Heart right ventricle (tissue), 16 donors: ENCODE data around the gene NGEF. TPM values are rescaled to one million over a fixed set of nuclear protein-coding genes. Genes with fewer than 3 reads are reported as not detected.

Experiments
- ATAC-seq, 8 donors: fragments of 200-7000 bp; cut with Tn5 transposase; one replicate each; pipeline ENCODE4 v1.9.1; 2020; ENCODE audit warnings: mild to moderate bottlenecking in 8 of 8, moderate library complexity in 8 of 8, moderate number of reproducible peaks in 1 of 8
- DNase-seq, 2 donors: peaks; one replicate each; pipeline ENCODE4 v3.0.0-alpha.2; 2020
- H3K27ac ChIP-seq, 10 donors: fragments of 200-600 bp; sonication (generic) in 2 of 10; one replicate each; pipeline versions ENCODE4 v1.5.0 to v1.8.0; 2020 to 2022; ENCODE audit warnings: mild to moderate bottlenecking in 3 of 10
- H3K27me3 ChIP-seq, 7 donors: fragments of 200-600 bp; one replicate each; pipeline ENCODE4 v1.8.0; 2021 to 2022; ENCODE audit warnings: mild to moderate bottlenecking in 2 of 7
- H3K36me3 ChIP-seq, 9 donors: fragments of 200-600 bp; sonication (generic) in 1 of 9; one replicate each; pipeline versions ENCODE4 v1.5.0 to v1.8.0; 2020 to 2022; ENCODE audit warnings: mild to moderate bottlenecking in 2 of 9
- H3K4me1 ChIP-seq, 9 donors: fragments of 200-600 bp; sonication (generic) in 1 of 9; one replicate each; pipeline versions ENCODE4 v1.5.0 to v1.8.0; 2020 to 2022; ENCODE audit warnings: mild to moderate bottlenecking in 4 of 9
- H3K4me3 ChIP-seq, 10 donors: fragments of 200-600 bp; sonication (generic) in 2 of 10; one replicate each; pipeline versions ENCODE4 v1.5.0 to v1.8.0; 2020 to 2022; ENCODE audit warnings: mild to moderate bottlenecking in 7 of 10, moderate library complexity in 2 of 10
- H3K9me3 ChIP-seq, 11 donors: fragments of 200-600 bp in 10 of 11; sonication (generic) in 2 of 11; one replicate each; pipeline versions ENCODE4 v1.5.0 to v1.8.0; 2013 to 2022; ENCODE audit warnings: mild to moderate bottlenecking in 2 of 11, control low read depth in 1 of 11, moderate library complexity in 1 of 11
- CTCF ChIP-seq, 9 donors: fragments of 200-600 bp; sonication (generic) in 2 of 9; IDR thresholded peaks; one replicate each; pipeline versions ENCODE4 v1.5.0 to v1.8.0; 2021 to 2022; ENCODE audit warnings: antibody characterized with exemption in 9 of 9, mild to moderate bottlenecking in 5 of 9, moderate library complexity in 1 of 9
- WGBS, 2 donors: extraction: QIAGEN DNeasy Blood & Tissue Kit; methylation state at CpG; one replicate each; pipeline ENCODE4 v1.1.7; 2013; ENCODE audit warnings: inconsistent platforms in 1 of 2; 5-methylcytosine and 5-hydroxymethylcytosine counted together
- intact Hi-C, 10 donors: fragments of 100-400 bp; cut with DNase I; formaldehyde crosslinking; loops; one replicate each; pipeline versions ENCODE4 v1.11.1 to v1.14.2; 2022
- polyA plus RNA-seq, 2 donors: library from polyadenylated mRNA; stranded (reverse); fragments of 200-250 nt; gene quantifications; one replicate each; pipeline ENCODE4 v1.2.3, GENCODE V29; 2013
- total RNA-seq, 10 donors: library from RNA; stranded (reverse); fragmentation: NEBNext Ultra II Directional in 3 of 10; extraction: Animal tissue kit (Norgen Biotek cat#: 25700) in 3 of 10; gene quantifications; one replicate each; pipeline versions ENCODE4 v1.2.1 to v1.2.4, GENCODE V29; 2021 to 2023
- donor health status: Arrhythmogenic right ventricular cardiomyopathy.
- donor health status: ischemic (EF 13 %, LVEDD 7.1; RV severe dilation, severe dysfunction).
- donor health status: healthy with polysubstance abuse.
- donor health status: DM: no; HTN: yes; CAD: no.
- donor health status: DM: no; HTN: no; CAD: no.
- donor health status: ischemic (EF 25% LVEDD 6.9; RV normal size, moderate dysfunction).
- donor health status: ischemic (EF 25% LVEDD 5.7; RV mildly dilated, moderate dysfunction).
- donor health status: healthy.
- donor health status: DM: yes; HTN: yes; CAD: no.
- donor health status: Ischemic cardiomyopathy.
- donor health status: ischemic (EF 35%, LVEDD 5.7; RV mildly dilated, moderate dysfunction).
- donor health status: nonischemic (EF 11% LVEDD 7.7; RV severe dilation, severe dysfunction).
- donor health status: DM: yes; HTN: yes; CAD: no.
- donor health status: PGD.
- donor health status: ischemic (EF 29% LVEDD 5.4; RV normal size, mild dysfunction).
- donor health status: nonischemic (EF 23%, LVEDD 6.1; RV moderate dilation, normal function).

The NGEF gene
- total and polyA plus RNA-seq, 12 donors, result 0.27 to 0.75 (median 0.54) TPM; not detected in 3

GRCh38 chr2:232940724-232941123 lies 72.3 kb downstream of the NGEF start:
- Histone ChIP-seq H3K27ac (no peak overlapping the region), H3K36me3 (no peaks in the 10 kb centered on the region), H3K4me3 (no peak overlapping the region), H3K27me3 (peaks cover 0 to 20% (median 7%) of the 10 kb centered on the region in 7 donors), H3K4me1 (no peaks in the 10 kb centered on the region), H3K9me3 (peaks cover 0 to 14% (median 0%) of the 10 kb centered on the region in 11 donors)
- no peak for TF ChIP-seq CTCF (IDR thresholded peaks at IDR 0.05)
- DNase-seq (no peak), ATAC-seq (no peak)
- intact Hi-C loops, result no loop called here
- WGBS, 2 donors, result 93 to 94% methylated on average over 5 of the region's 5 CpGs

- Histone ChIP-seq H3K9me3 (peaks cover 0 to 14% (median 0%) of the 10 kb centered on the region in 11 donors), H3K27me3 (peaks cover 0 to 28% (median 23%) of the 10 kb centered on the region in 7 donors), H3K4me3 (no peak overlapping the region), H3K27ac (no peak overlapping the region), H3K4me1 (no peaks in the 10 kb centered on the region), H3K36me3 (no peaks in the 10 kb centered on the region)
- TF ChIP-seq CTCF (IDR thresholded peaks at IDR 0.05), result no peak
- 45 to 47% methylated on average over 5 of the region's 5 CpGs for WGBS, 2 donors
- intact Hi-C loops, result no loop called here
- DNase-seq (no peak), ATAC-seq (no peak)
Observed at GRCh38 chr2:232937278-232937906, 75.7 kb downstream of the NGEF start.

- intact Hi-C loops, result no loop called here
- 52 to 61% methylated on average over 4 of the region's 4 CpGs for WGBS, 2 donors
- no peak overlapping the region for H3K27ac ChIP-seq
- TF ChIP-seq CTCF (IDR thresholded peaks at IDR 0.05), result no peak
- H3K36me3 ChIP-seq, result no peaks in the 10 kb centered on the region
- peaks cover 22 to 67% (median 60%) of the 10 kb centered on the region in 7 donors for H3K27me3 ChIP-seq
- no peak for ATAC-seq
- peaks cover 0 to 17% (median 14%) of the 10 kb centered on the region in 9 donors for H3K4me1 ChIP-seq
- DNase-seq, result no peak
- H3K4me3 ChIP-seq, result no peak overlapping the region
- H3K9me3 ChIP-seq, result no peaks in the 10 kb centered on the region
Observed at GRCh38 chr2:232931636-232932035, 81.4 kb downstream of the NGEF start.

GRCh38 chr2:232930059-232930400 lies 83.0 kb downstream of the NGEF start:
- H3K27me3 ChIP-seq, result peaks cover 23 to 83% (median 71%) of the 10 kb centered on the region in 7 donors
- no peak for ATAC-seq
- no peak for DNase-seq
- intact Hi-C loops, result no loop called here
- no peak for TF ChIP-seq CTCF (IDR thresholded peaks at IDR 0.05)
- no peak overlapping the region for H3K27ac ChIP-seq
- H3K4me3 ChIP-seq, result no peak overlapping the region
- whole genome bisulfite sequencing, 2 donors, result 84% methylated on average over 8 of the region's 8 CpGs
- H3K36me3 ChIP-seq, result no peaks in the 10 kb centered on the region
- H3K9me3 ChIP-seq, result no peaks in the 10 kb centered on the region
- peaks cover 0 to 23% (median 14%) of the 10 kb centered on the region in 9 donors for H3K4me1 ChIP-seq
